Spleen (tissue), 7 donors: ENCODE results near the gene GPATCH2.

Experiments used
- POLR2A ChIP-seq, 3 donors: fragments of 450-650 bp; IDR thresholded peaks; one replicate each; pipeline ENCODE4 v1.5.1; 2017; ENCODE audit warnings: antibody characterized with exemption in 3 of 3, mild to moderate bottlenecking in 1 of 3
- TF ChIP-seq, protein P1 (sequence below), 11 experiments: fragments of 200-600 bp in 7 of 11; fragments of 450-650 bp in 4 of 11; sonication (generic) in 4 of 11; IDR thresholded peaks in 8 of 11; conservative IDR thresholded peaks in 3 of 11; 1 replicate in 7 of 11; 2 replicates in 4 of 11; pipeline versions ENCODE4 v1.4.0 to v1.8.0; 2016 to 2021; ENCODE audit warnings: antibody characterized with exemption in 11 of 11, inconsistent platforms in 4 of 11, mild to moderate bottlenecking in 1 of 11
- donor health status: DM: no; HTN: no; CAD: no; lungs with moderate emphysema.
- donor health status: DM: no; HTN: no; CAD: no.
- donor health status: DM: no; HTN: no; CAD: no.

DNA sequence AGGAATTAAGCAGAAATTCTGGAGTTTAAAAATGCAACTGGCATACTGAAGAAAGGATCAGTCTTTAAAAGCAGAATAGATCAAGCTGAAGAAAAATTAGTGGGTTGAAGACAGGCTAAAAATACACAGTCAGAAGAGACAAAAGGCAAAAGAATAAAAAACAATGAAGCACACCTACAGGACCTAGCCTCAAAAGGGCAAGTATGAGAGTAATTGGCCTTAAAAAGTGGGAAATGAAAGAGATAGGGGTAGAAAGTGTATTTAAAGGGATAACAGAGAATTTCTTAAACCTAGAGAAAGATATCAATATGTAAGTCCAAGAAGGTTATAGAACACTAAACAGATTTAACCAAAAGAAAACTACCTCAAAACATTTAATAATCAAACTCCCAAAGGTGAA, 152.4 kb downstream of the GPATCH2 start:
- no peak for TF ChIP-seq POLR2A (IDR thresholded peaks at IDR 0.05)
- TF ChIP-seq, protein P1, sequence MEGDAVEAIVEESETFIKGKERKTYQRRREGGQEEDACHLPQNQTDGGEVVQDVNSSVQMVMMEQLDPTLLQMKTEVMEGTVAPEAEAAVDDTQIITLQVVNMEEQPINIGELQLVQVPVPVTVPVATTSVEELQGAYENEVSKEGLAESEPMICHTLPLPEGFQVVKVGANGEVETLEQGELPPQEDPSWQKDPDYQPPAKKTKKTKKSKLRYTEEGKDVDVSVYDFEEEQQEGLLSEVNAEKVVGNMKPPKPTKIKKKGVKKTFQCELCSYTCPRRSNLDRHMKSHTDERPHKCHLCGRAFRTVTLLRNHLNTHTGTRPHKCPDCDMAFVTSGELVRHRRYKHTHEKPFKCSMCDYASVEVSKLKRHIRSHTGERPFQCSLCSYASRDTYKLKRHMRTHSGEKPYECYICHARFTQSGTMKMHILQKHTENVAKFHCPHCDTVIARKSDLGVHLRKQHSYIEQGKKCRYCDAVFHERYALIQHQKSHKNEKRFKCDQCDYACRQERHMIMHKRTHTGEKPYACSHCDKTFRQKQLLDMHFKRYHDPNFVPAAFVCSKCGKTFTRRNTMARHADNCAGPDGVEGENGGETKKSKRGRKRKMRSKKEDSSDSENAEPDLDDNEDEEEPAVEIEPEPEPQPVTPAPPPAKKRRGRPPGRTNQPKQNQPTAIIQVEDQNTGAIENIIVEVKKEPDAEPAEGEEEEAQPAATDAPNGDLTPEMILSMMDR (IDR thresholded peaks at IDR 0.05 in 8 of 11, conservative IDR thresholded peaks at IDR 0.05 in 3 of 11) = no peak
